OCI-LY1 (cell line): ENCODE measurements around the gene TRABD2B.

ENCODE experiments used
- CTCF ChIP-seq: fragments of 200-600 bp; sonication (generic), shearing (Covaris generic); IDR thresholded peaks from 2 replicates; pipeline ENCODE4 v1.5.1; 2017; ENCODE audit warnings: mild to moderate bottlenecking, antibody characterized with exemption, low read length, moderate library complexity, mixed read lengths
- EZH2 ChIP-seq: fragments of 200-600 bp; sonication (generic), shearing (Covaris generic); IDR thresholded peaks from 2 replicates; pipeline ENCODE4 v1.8.0; 2017; ENCODE audit warnings: borderline replicate concordance, mixed run types, mild to moderate bottlenecking, antibody characterized with exemption, low read length, moderate library complexity, mixed read lengths

- peak; percentile 45 for TF ChIP-seq CTCF
- TF ChIP-seq EZH2: no peak
Observed at GRCh38 chr1:47972864-47973432, 24.2 kb downstream of the TRABD2B start.
